Motor neuron (in vitro differentiated cells): Measurements from ENCODE around the gene CFC1. TPM values are rescaled to one million over a fixed set of nuclear protein-coding genes. Genes with fewer than 3 reads are reported as not detected.
"Not testable (repeated sequence)": the region's sequence is repeated elsewhere in the genome, so short reads cannot be mapped to it uniquely, and the experiment has no call there.

Experiments used
- ATAC-seq, 8 experiments: fragments of 200-7000 bp; cut with Tn5 transposase; replicated peaks in 6 of 8; 2 replicates each; pipeline ENCODE4 v1.8.0; 2021; ENCODE audit warnings: mild to moderate bottlenecking in 8 of 8, moderate library complexity in 8 of 8
- H3K27ac ChIP-seq, 2 donors: fragments of 250-450 bp; sonication (Bioruptor Pico); 2 replicates each; pipeline ENCODE4 v1.9.0; 2021; ENCODE audit warnings: antibody characterized with exemption in 2 of 2, mild to moderate bottlenecking in 2 of 2, moderate library complexity in 1 of 2
- H3K4me1 ChIP-seq, 2 donors: fragments of 250-450 bp; sonication (Bioruptor Pico); replicated peaks in 1 of 2; 2 replicates each; pipeline ENCODE4 v1.6.1; 2021; ENCODE audit warnings: antibody characterized with exemption in 2 of 2, mild to moderate bottlenecking in 2 of 2, moderate library complexity in 1 of 2
- H3K4me3 ChIP-seq, 5 donors: fragments of 250-450 bp; sonication (Bioruptor Pico); 2 replicates each; pipeline ENCODE4 v1.9.0; 2021; ENCODE audit warnings: antibody characterized with exemption in 5 of 5, mild to moderate bottlenecking in 5 of 5, moderate library complexity in 4 of 5
- WGBS, 10 experiments: fragments of 450-650 bp; shearing (Covaris generic); methylation state at CpG; one replicate each; pipeline ENCODE4 v1.0.0; 2022; 5-methylcytosine and 5-hydroxymethylcytosine counted together
- in situ Hi-C, 9 experiments: fragments of 400-800 bp; cut with MboI; loops; one replicate each; pipeline ENCODE4 v1.15.0; 2021; ENCODE audit warnings: low sequenced_read_pairs in 9 of 9, low pct_unique_long_range_greater_than_20kb in 2 of 9; ENCODE audit not compliant: unreplicated experiment in 9 of 9
- total RNA-seq, 8 experiments: library from RNA; unstranded; fragments of 300-600 nt; gene quantifications; 2 replicates each; pipeline versions ENCODE4 v1.2.3 to v1.2.4, GENCODE V29; 2022

CFC1 gene
- total RNA-seq: 10 to 100 TPM in 1 of 8 experiments, 1 to 10 TPM in 3, under 1 TPM in 3, not detected in 1; 0.38 to 99.9 (median 2.6) TPM

DNA sequence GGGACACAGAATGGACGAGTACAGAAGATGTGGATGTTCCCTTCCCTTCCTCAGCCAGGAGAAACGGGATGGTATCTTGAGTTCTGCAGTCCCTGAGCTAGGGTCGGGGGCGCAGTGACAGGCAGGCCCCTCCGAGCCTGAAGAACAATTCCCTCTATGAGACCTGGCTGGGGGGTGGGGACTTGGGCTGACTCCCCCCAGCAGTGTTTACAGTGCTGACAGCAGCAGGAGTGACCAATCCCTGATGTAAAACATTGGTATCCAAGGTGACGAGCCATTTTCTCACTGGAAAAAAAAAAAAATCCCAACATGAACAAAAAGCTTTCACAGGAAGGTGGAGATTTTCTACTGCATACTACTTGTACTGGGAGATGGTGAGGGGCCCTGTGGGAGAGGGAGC lies at the start of gene CFC1:
Gene CFC1 (minus strand): TSS at position 183 of the 400 bp plus-strand sequence. CDS start 288 bp downstream, outside the sequence.
- ATAC-seq: peak in 5 of 8 experiments; percentile 56 to 71 (median 62)
- in situ Hi-C loops, H3K4me3 ChIP-seq, H3K27ac ChIP-seq, H3K4me1 ChIP-seq: not testable (repeated sequence)
- no CpG with 5 or more reads among the region's 6 CpGs for WGBS, 10 experiments

DNA sequence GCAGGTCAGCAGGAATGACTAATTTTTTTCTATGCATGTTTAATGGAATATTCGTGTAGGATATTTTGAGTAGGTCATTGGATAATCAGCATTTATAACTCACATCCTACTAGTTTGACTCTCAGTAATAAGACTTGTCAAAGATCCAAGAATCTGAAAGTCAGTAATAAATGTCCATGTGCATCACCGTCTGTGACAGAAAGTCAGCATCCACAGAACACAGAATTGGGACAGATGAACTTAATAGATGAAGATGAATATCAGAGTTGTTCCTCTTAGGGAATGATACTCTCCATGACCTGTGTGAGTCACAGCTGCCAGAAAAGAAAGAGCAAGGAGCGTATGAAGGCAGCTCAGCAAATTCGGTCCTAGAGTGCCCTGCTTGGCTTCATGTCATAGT lies 42.3 kb upstream of the CFC1 start:
- in situ Hi-C loops: not testable (repeated sequence)

DNA sequence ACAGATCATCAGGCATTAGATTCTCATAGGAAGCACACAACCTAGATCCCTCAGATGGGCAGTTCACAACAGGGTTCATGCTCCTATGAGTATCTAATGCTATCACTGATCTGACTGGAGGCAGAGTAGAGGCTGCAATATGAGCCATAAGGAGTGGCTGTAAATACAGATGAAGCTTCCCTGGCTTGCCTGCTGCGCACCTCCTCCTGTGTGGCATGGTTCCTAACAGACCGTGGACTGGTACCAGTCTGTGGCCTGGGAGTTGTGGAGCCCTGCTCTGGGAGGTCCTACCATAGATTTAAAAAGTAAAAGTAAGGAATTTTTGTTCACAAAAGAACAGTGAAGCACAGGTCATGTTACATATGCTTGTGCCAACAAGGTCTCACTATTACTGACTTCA lies 39.6 kb upstream of the CFC1 start:
- not testable (repeated sequence) for H3K27ac ChIP-seq, ATAC-seq
- WGBS, 10 experiments: no CpG with 5 or more reads among the region's 2 CpGs

More for the DNA sequence above, 42.3 kb upstream of the CFC1 start:
- H3K27ac ChIP-seq, ATAC-seq, H3K4me3 ChIP-seq, H3K4me1 ChIP-seq: not testable (repeated sequence)
- WGBS, 10 experiments: 40 to 100% methylated on average over 1 of the region's 4 CpGs; no CpG with 5 or more reads in 8 of the 10 experiments

DNA sequence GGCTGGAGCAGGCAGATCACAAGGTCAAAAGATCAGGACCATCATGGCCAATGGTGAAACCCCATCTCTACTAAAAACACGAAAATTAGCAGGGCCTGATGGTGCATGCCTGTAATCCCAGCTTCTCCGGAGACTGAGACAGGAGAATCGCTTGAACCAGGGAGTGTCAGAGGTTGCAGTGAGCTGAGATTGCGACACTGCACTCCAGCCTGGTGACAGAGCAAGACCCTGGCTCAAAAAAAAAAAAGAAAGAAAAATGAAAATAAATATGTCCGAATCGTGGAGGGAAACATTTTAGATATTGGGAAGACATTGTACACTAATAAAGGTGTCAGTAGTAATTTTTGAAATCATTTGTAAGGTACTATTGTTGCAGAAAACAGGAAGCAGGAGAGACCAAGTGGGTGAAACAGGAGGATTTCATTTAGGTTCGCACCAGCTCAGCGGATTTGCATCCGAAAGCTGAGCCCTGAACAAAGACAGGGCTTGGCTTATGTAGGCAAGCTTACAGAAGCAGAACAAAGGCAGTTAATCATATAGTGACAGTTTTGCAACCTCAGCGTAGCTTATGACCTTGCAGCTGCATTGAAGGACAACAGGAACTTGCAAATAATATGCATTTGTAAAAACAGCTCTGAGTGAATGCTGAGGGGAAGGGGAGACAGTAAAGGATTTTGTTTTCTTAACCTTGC lies 29.6 kb upstream of the CFC1 start:
- ATAC-seq: peak in 4 of 8 experiments; percentile 35 to 74 (median 68)
- H3K4me1 ChIP-seq, H3K4me3 ChIP-seq, in situ Hi-C loops: not testable (repeated sequence)
- 0 to 100% (median 94%) methylated on average over 1 to 4 of the region's 10 CpGs; no CpG with 5 or more reads in 6 of the 10 experiments for WGBS, 10 experiments
- H3K27ac ChIP-seq: peak overlapping the region; percentile 77 to 89

More for the DNA sequence above, 39.6 kb upstream of the CFC1 start:
- H3K4me1 ChIP-seq, in situ Hi-C loops, H3K4me3 ChIP-seq: not testable (repeated sequence)

DNA sequence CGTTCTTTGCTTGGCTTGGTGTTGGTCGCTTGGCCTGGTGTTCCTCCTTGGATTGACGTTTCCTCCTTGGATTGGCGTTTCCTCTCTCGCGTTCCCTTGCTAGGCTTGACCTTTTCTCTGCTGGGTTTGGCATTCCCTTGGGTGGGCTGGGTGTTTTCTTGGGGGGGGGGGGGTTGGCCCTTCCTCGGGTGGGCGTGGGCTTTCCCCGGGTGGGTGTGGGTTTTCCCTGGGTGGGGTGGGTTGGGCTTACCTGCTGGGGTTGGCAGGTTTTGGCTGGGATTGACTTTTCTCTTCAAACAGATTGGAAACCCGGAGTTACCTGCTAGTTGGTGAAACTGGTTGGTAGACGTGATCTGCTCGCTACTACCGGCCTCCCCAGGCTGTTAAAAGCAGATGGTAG lies 11.8 kb upstream of the CFC1 start, which contains the start of gene POTEJ:
Gene POTEJ (plus strand): TSS at position 301 of the 400 bp plus-strand sequence. CDS start 93 bp downstream, at position 394.
- H3K4me3 ChIP-seq, H3K27ac ChIP-seq, H3K4me1 ChIP-seq, in situ Hi-C loops, ATAC-seq: not testable (repeated sequence)
- no CpG with 5 or more reads among the region's 13 CpGs for WGBS, 10 experiments

DNA sequence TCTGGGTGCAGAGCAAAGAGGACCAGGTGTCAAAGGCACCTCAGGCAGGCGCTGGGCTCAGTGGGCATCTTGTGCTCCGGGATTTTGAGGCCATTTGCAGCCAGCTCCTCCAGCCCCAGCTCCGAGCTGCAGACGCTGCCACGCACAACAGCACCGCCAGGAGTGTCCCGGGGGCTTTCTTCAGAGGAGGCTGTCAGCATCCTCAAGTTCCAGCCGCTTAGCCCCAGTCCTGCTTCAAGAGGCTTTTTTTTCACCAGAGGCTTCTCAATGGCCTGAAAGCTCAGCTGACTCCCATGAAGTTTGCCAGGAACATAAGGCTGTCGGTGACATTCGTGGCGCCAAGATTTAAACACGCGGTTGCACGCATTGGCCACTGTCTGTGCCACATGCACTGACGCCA lies 11.1 kb upstream of the CFC1 start:
- no CpG with 5 or more reads among the region's 15 CpGs for WGBS, 10 experiments
- H3K27ac ChIP-seq, H3K4me3 ChIP-seq, ATAC-seq, in situ Hi-C loops, H3K4me1 ChIP-seq: not testable (repeated sequence)

DNA sequence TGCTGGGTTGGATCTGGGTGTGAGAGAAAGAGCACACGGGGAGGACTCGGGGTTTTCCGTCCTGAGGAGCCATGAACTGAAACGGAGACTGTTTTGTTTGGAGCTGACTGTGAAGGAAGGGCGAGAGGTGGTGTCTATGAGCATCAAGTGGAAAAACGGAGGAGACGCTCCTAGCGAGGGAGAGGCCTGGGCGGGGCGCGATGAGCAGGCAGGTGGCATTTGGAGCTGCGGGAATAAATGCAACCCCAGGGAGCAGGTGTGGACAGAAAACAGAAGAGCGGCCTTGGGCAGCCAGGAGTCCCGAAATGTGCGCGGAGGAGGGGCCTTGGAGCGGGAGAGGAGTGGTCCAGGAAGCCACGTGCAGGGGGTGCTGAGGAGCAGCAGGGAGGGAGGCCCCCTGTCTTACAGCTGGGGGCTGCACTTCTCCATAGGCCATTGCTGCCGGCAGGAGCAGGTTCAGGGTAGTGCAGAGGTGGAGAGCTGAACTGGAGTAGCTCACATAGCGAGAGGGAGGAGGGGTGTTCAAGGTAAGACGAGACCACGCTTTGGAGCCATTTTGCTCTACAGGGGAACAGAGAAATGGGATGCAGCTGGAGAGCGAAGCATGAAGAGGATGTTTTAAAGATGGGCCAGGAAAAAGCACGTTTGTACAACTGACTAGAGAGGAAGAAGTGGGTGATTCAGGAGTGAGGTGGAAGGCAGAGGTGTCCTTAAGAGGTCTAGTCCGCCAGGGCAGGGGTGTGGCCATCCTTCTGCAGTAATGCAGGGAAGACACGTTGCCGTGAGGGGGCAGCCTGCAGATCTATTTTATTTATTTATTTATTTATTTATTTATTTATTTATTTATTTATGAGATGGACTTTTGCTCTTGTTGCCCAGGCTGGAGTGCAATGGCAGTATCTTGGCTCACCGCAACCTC lies 9.9 kb upstream of the CFC1 start:
- H3K27ac ChIP-seq, in situ Hi-C loops, H3K4me3 ChIP-seq, H3K4me1 ChIP-seq: not testable (repeated sequence)
- WGBS, 10 experiments: no CpG with 5 or more reads among the region's 28 CpGs
- ATAC-seq: peak in 3 of 8 experiments; percentile 9 to 63 (median 55)

DNA sequence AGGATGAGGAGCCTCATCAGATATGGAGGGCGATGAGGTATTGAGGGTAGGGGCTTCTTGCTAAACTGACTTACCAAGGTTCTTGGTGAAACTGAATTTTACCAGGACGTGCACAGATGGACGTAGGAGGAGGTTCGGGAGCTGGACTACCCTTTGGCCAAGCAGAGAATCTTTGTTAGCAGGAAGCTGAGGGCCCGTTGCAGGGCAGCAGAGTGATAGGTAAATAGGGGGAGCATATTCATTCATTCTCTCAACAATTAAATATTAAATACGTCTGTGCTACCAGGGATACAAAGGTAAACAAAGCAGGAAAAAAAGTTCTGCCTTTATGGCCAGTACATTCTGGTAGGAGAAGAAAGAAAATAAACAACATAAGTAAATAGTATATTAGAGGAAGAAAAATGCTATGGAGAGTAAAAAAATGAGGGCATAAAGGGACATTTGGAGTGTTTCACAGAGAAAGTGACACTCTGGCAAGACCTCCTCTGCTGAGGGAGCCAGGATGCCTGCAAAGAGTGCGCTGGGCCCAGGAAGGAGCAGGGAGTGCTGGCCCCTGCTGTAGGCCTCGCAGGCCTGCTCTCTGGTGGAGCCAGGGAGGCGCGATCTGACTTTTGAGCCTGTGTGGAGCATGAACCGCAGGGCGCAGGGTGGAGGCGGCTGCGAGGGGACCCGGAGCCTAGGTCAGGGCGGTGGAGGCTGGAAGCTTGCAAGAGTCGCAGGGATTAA lies 9.1 kb upstream of the CFC1 start:
- in situ Hi-C loops, H3K4me3 ChIP-seq, H3K27ac ChIP-seq, H3K4me1 ChIP-seq: not testable (repeated sequence)
- WGBS, 10 experiments: no CpG with 5 or more reads among the region's 17 CpGs
- peak; percentile 37 to 91 (median 58) for ATAC-seq

DNA sequence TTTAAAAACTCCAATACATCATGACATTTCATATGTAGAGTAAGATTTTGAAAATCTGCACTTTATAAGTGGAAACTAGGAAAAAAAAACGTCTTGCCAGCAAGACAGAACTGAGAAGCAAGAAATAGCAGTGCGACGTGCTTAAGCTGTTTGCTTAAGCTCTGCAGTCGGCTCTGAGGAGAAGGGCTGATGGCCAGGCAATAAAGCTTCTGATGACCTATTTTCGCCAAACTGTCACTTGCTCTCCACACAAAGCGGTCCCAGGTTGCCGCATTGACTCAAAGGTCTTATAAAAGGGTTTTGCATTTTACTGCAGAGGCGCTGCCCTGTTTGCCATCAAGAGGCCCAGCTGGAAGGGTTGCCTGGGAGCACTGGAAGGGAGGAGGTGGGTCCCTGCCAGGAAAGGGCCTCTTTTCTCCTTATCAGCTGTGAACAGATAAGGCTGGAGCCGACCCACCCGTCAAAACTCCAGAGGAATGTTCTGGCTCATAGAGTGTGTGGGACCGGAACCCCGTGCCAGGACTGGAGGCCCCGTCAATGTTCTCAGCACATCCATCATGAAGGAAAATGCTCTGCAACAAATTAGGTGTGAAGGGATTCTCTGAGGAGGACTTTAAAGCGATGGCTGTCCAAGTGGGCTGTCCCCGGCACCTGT lies 2.4 kb upstream of the CFC1 start:
- ATAC-seq: peak in 4 of 8 experiments; percentile 14 to 57 (median 22)
- H3K4me1 ChIP-seq, in situ Hi-C loops, H3K4me3 ChIP-seq, H3K27ac ChIP-seq: not testable (repeated sequence)
- no CpG with 5 or more reads among the region's 15 CpGs for WGBS, 10 experiments

DNA sequence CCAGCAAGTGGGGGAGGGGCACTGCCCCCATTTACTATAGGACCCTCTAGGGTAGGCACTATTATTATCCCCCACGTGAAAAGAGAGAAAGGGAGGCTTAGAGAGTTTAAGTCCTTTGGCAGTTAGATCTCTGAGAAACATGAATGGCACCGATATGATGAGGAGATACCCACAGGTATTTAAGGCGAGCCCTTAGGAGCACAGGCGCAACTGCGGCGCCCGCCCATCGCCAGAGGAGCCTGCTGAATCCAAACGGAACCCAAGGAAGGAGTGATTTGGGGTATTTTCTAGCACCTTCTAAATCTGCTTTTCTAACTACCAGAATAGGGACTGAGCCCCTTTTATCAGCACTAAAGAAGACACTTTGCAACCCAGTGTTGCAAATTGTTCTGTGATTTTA lies 551 bp upstream of the CFC1 start:
- H3K4me3 ChIP-seq, ATAC-seq, in situ Hi-C loops, H3K4me1 ChIP-seq, H3K27ac ChIP-seq: not testable (repeated sequence)
- WGBS, 10 experiments: no CpG with 5 or more reads among the region's 9 CpGs

DNA sequence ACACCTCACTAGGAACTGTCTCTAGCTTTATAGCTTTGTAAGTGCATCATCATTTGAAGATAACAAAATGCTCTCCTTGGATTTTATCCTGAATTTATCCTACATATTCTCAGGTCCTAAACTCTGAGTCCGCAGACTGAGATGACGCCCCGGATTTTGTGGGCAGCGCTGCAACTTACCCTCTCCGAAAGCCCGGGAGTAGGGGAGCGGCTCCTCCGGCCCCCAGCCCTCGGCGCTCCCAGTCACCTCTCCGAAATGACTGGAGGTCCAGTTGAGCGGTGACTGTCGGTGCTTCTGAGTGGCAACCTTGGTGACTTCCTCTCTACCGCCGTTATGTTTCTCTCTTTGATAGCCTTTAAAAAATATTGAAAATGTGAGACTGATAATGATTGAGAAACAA lies 912 bp downstream of the CFC1 start:
- peak in 1 of 8 experiments; percentile 1 for ATAC-seq
- in situ Hi-C loops: not testable (repeated sequence)

DNA sequence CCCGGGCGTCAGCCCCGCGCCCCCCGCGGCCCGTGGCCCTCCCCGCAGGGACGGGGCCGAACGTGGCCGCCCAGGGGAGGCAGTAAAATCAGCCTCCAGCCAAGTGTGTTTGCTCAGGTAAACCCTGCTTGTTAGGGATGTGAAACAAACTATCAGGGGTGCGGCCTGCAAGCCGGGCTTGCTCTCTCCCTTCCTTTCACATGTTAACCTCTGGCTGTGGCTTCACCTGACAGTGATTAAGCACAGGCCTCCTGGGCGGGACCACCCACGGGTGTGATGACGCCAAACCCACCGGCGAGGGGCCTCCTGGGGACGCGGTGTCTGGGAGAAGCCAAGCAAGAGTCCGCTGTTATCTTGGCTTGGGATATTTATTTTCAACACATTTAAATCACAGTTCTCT lies 1.4 kb downstream of the CFC1 start:
- H3K4me3 ChIP-seq, H3K4me1 ChIP-seq, in situ Hi-C loops, H3K27ac ChIP-seq: not testable (repeated sequence)
- WGBS, 10 experiments: no CpG with 5 or more reads among the region's 22 CpGs
- peak in 6 of 8 experiments; percentile 30 to 87 (median 82) for ATAC-seq

More for the DNA sequence above, 912 bp downstream of the CFC1 start:
- WGBS, 10 experiments: no CpG with 5 or more reads among the region's 15 CpGs
- not testable (repeated sequence) for H3K4me1 ChIP-seq, H3K27ac ChIP-seq, H3K4me3 ChIP-seq
